ENCODE data around the gene TBC1D5.
"Not testable (repeated sequence)": the region's sequence is repeated elsewhere in the genome, so short reads cannot be mapped to it uniquely, and the experiment has no call there.

The TBC1D5 gene

GRCh38 chr3:17742102-17742879 is at the start of gene TBC1D5:
Gene TBC1D5, minus strand, starts transcription at chr3:17742631. Its CDS starts 234,061 bp downstream, at chr3:17508570.
- TF ChIP-seq CTCF (IDR thresholded peaks at IDR 0.05; ENCODE audit: extremely low read depth, insufficient read depth, missing control alignments): no peak
- in situ Hi-C loops (cut with MboI; ENCODE audit: low pct_unique_long_range_greater_than_20kb, low sequenced_read_pairs, unreplicated experiment): no loop called here
- peak; percentile 93 for DNase-seq (ENCODE audit: low spot score)

GRCh38 chr3:17783426-17783825 is 41.0 kb upstream of the TBC1D5 start:
- DNase-seq (ENCODE audit: low spot score): no peak
- in situ Hi-C loops (cut with MboI; ENCODE audit: low pct_unique_long_range_greater_than_20kb, low sequenced_read_pairs, unreplicated experiment): no loop called here
- TF ChIP-seq CTCF (IDR thresholded peaks at IDR 0.05; ENCODE audit: extremely low read depth, insufficient read depth, missing control alignments): no peak

GRCh38 chr3:17782751-17783150 is 40.3 kb upstream of the TBC1D5 start:
- no peak for DNase-seq (ENCODE audit: low spot score)
- in situ Hi-C loops (cut with MboI; ENCODE audit: low pct_unique_long_range_greater_than_20kb, low sequenced_read_pairs, unreplicated experiment): no loop called here
- no peak for TF ChIP-seq CTCF (IDR thresholded peaks at IDR 0.05; ENCODE audit: extremely low read depth, insufficient read depth, missing control alignments)

GRCh38 chr3:17780369-17780768 is 37.9 kb upstream of the TBC1D5 start:
- DNase-seq (ENCODE audit: low spot score); in situ Hi-C loops (cut with MboI; ENCODE audit: low pct_unique_long_range_greater_than_20kb, low sequenced_read_pairs, unreplicated experiment): not testable (repeated sequence)

- in situ Hi-C loops (cut with MboI; ENCODE audit: low pct_unique_long_range_greater_than_20kb, low sequenced_read_pairs, unreplicated experiment); DNase-seq (ENCODE audit: low spot score): not testable (repeated sequence)
These were observed 37.1 kb upstream of the TBC1D5 start for GRCh38 chr3:17779304-17780250.

- in situ Hi-C loops (cut with MboI; ENCODE audit: low pct_unique_long_range_greater_than_20kb, low sequenced_read_pairs, unreplicated experiment); DNase-seq (ENCODE audit: low spot score): not testable (repeated sequence)
These were observed 34.9 kb upstream of the TBC1D5 start for GRCh38 chr3:17777326-17777725.

GRCh38 chr3:17775073-17775472 is 32.6 kb upstream of the TBC1D5 start:
- no peak for DNase-seq (ENCODE audit: low spot score)
- TF ChIP-seq CTCF (IDR thresholded peaks at IDR 0.05; ENCODE audit: extremely low read depth, insufficient read depth, missing control alignments): no peak
- in situ Hi-C loops (cut with MboI; ENCODE audit: low pct_unique_long_range_greater_than_20kb, low sequenced_read_pairs, unreplicated experiment): no loop called here

- in situ Hi-C loops (cut with MboI; ENCODE audit: low pct_unique_long_range_greater_than_20kb, low sequenced_read_pairs, unreplicated experiment); DNase-seq (ENCODE audit: low spot score): not testable (repeated sequence)
These were observed 31.9 kb upstream of the TBC1D5 start for GRCh38 chr3:17774180-17774910.

Measured in GM13977 (cell line).